ENCODE data around the gene KIRREL3.

The KIRREL3 gene

GRCh38 chr11:126764231-126764630, 236.3 kb downstream of the KIRREL3 start:
- H2AFZ ChIP-seq (ENCODE audit: low read depth, low read length), result no peak overlapping the region
- TF ChIP-seq CTCF (IDR thresholded peaks at IDR 0.05; ENCODE audit: low read depth, low read length) (no peak), EZH2phosphoT487 (IDR thresholded peaks at IDR 0.05; ENCODE audit: low read depth) (no peak)
- no peak overlapping the region for H3K4me2 ChIP-seq (ENCODE audit: low read length)
- no peaks in the 10 kb centered on the region for H3K79me2 ChIP-seq (ENCODE audit: low read length)
- H3K4me1 ChIP-seq (ENCODE audit: low read length), result no peaks in the 10 kb centered on the region
- no peaks in the 10 kb centered on the region for H3K9me3 ChIP-seq (ENCODE audit: insufficient read depth, low read length)
- no peak overlapping the region for H3K27ac ChIP-seq (ENCODE audit: low read length)
- peaks cover 11% of the 10 kb centered on the region; the same call in 1 of the 2 replicates for H3K27me3 ChIP-seq (ENCODE audit: low read depth, low read length)
- no peak overlapping the region for H3K9ac ChIP-seq (ENCODE audit: low read length)
- no peak overlapping the region for H3K4me3 ChIP-seq (ENCODE audit: low read length)
- H3K36me3 ChIP-seq (replicated peaks; ENCODE audit: low read depth, low read length), result no peaks in the 10 kb centered on the region
- H4K20me1 ChIP-seq (ENCODE audit: insufficient read depth, low read length), result no peaks in the 10 kb centered on the region

GRCh38 chr11:126756855-126757254, 243.7 kb downstream of the KIRREL3 start:
- H2AFZ ChIP-seq (ENCODE audit: low read depth, low read length), result no peak overlapping the region
- peaks cover 10% of the 10 kb centered on the region; the same call in 1 of the 2 replicates for H3K27me3 ChIP-seq (ENCODE audit: low read depth, low read length)
- no peaks in the 10 kb centered on the region for H3K79me2 ChIP-seq (ENCODE audit: low read length)
- no peak overlapping the region for H3K4me3 ChIP-seq (ENCODE audit: low read length)
- TF ChIP-seq EZH2phosphoT487 (IDR thresholded peaks at IDR 0.05; ENCODE audit: low read depth) (no peak), CTCF (IDR thresholded peaks at IDR 0.05; ENCODE audit: low read depth, low read length) (no peak)
- no peak overlapping the region for H3K9ac ChIP-seq (ENCODE audit: low read length)
- H3K4me1 ChIP-seq (ENCODE audit: low read length), result no peaks in the 10 kb centered on the region
- H3K36me3 ChIP-seq (replicated peaks; ENCODE audit: low read depth, low read length), result no peaks in the 10 kb centered on the region
- H3K9me3 ChIP-seq (ENCODE audit: insufficient read depth, low read length), result no peaks in the 10 kb centered on the region
- H3K27ac ChIP-seq (ENCODE audit: low read length), result no peak overlapping the region
- no peaks in the 10 kb centered on the region for H4K20me1 ChIP-seq (ENCODE audit: insufficient read depth, low read length)
- H3K4me2 ChIP-seq (ENCODE audit: low read length), result no peak overlapping the region

GRCh38 chr11:126756421-126756820, 244.1 kb downstream of the KIRREL3 start:
- Histone ChIP-seq H3K4me1 (ENCODE audit: low read length) (no peaks in the 10 kb centered on the region), H4K20me1 (ENCODE audit: insufficient read depth, low read length) (no peaks in the 10 kb centered on the region), H3K79me2 (ENCODE audit: low read length) (no peaks in the 10 kb centered on the region), H3K4me2 (ENCODE audit: low read length) (no peak overlapping the region), H2AFZ (ENCODE audit: low read depth, low read length) (no peak overlapping the region), H3K27me3 (ENCODE audit: low read depth, low read length) (peaks cover 10% of the 10 kb centered on the region; the same call in 1 of the 2 replicates), H3K27ac (ENCODE audit: low read length) (no peak overlapping the region), H3K36me3 (replicated peaks; ENCODE audit: low read depth, low read length) (no peaks in the 10 kb centered on the region), H3K4me3 (ENCODE audit: low read length) (no peak overlapping the region), H3K9ac (ENCODE audit: low read length) (no peak overlapping the region), H3K9me3 (ENCODE audit: insufficient read depth, low read length) (no peaks in the 10 kb centered on the region)
- TF ChIP-seq CTCF (IDR thresholded peaks at IDR 0.05; ENCODE audit: low read depth, low read length) (no peak), EZH2phosphoT487 (IDR thresholded peaks at IDR 0.05; ENCODE audit: low read depth) (no peak)

GRCh38 chr11:126755526-126755925, 245.0 kb downstream of the KIRREL3 start:
- Histone ChIP-seq H3K9ac (ENCODE audit: low read length) (no peak overlapping the region), H3K36me3 (replicated peaks; ENCODE audit: low read depth, low read length) (no peaks in the 10 kb centered on the region), H3K4me1 (ENCODE audit: low read length) (no peaks in the 10 kb centered on the region), H3K4me2 (ENCODE audit: low read length) (no peak overlapping the region), H3K27me3 (ENCODE audit: low read depth, low read length) (peaks cover 9% of the 10 kb centered on the region; the same call in 1 of the 2 replicates), H3K4me3 (ENCODE audit: low read length) (no peak overlapping the region), H4K20me1 (ENCODE audit: insufficient read depth, low read length) (no peaks in the 10 kb centered on the region), H3K27ac (ENCODE audit: low read length) (no peak overlapping the region), H3K9me3 (ENCODE audit: insufficient read depth, low read length) (no peaks in the 10 kb centered on the region), H2AFZ (ENCODE audit: low read depth, low read length) (no peak overlapping the region), H3K79me2 (ENCODE audit: low read length) (no peaks in the 10 kb centered on the region)
- TF ChIP-seq EZH2phosphoT487 (IDR thresholded peaks at IDR 0.05; ENCODE audit: low read depth) (no peak), CTCF (IDR thresholded peaks at IDR 0.05; ENCODE audit: low read depth, low read length) (no peak)
